Gastrocnemius medialis (tissue), 4 donors: ENCODE data around the gene PPP2R5E. TPM values are rescaled to one million over a fixed set of nuclear protein-coding genes. Genes with fewer than 3 reads are reported as not detected.

Source experiments
- ATAC-seq, 2 donors: fragments of 150-250 bp; one replicate each; pipeline ENCODE4 v1.9.1; 2016
- DNase-seq, 2 donors: peaks; one replicate each; pipeline ENCODE4 v3.0.0-alpha.2; 2019
- H3K27ac ChIP-seq, 4 donors: fragments of 200-600 bp; sonication (generic); 1 replicate in 1 of 4; 2 replicates in 3 of 4; pipeline ENCODE4 v1.5.1; 2016 to 2018; ENCODE audit warnings: mild to moderate bottlenecking in 2 of 4, moderate library complexity in 1 of 4
- H3K27me3 ChIP-seq, 3 donors: fragments of 200-600 bp; sonication (generic) in 2 of 3; 1 replicate in 1 of 3; 2 replicates in 2 of 3; pipeline versions ENCODE4 v1.5.1 to v1.6.0; 2016 to 2019; ENCODE audit warnings: mild to moderate bottlenecking in 1 of 3, moderate library complexity in 1 of 3
- H3K36me3 ChIP-seq, 2 donors: fragments of 200-600 bp; sonication (generic) in 1 of 2; one replicate each; pipeline ENCODE4 v1.5.1; 2017 to 2018
- H3K4me1 ChIP-seq, 2 donors: fragments of 200-600 bp; sonication (generic) in 1 of 2; one replicate each; pipeline ENCODE4 v1.5.1; 2016 to 2017; ENCODE audit warnings: mild to moderate bottlenecking in 2 of 2
- H3K4me3 ChIP-seq, 4 donors: fragments of 200-600 bp; sonication (generic) in 3 of 4; 1 replicate in 1 of 4; 2 replicates in 3 of 4; pipeline ENCODE4 v1.5.1; 2016 to 2019; ENCODE audit warnings: mild to moderate bottlenecking in 2 of 4
- H3K9me3 ChIP-seq, 3 donors: fragments of 200-600 bp; sonication (generic) in 2 of 3; 1 replicate in 1 of 3; 2 replicates in 2 of 3; pipeline ENCODE4 v1.5.1; 2016 to 2019
- CTCF ChIP-seq, 5 experiments: fragments of 450-650 bp in 3 of 5; fragments of 200-600 bp in 2 of 5; sonication (generic) in 2 of 5; IDR thresholded peaks in 4 of 5; conservative IDR thresholded peaks in 1 of 5; 1 replicate in 4 of 5; 2 replicates in 1 of 5; pipeline ENCODE4 v1.5.1; 2016 to 2019; ENCODE audit warnings: antibody characterized with exemption in 5 of 5, mild to moderate bottlenecking in 3 of 5, moderate library complexity in 3 of 5
- POLR2A ChIP-seq, 2 donors: fragments of 450-650 bp; IDR thresholded peaks; one replicate each; pipeline ENCODE4 v1.6.1; 2017; ENCODE audit warnings: antibody characterized with exemption in 2 of 2, mild to moderate bottlenecking in 2 of 2, moderate library complexity in 2 of 2
- in situ Hi-C, 4 donors: fragments of 200-750 bp; cut with MboI; loops; one replicate each; pipeline versions ENCODE4 v1.15.0 to v1.8.0; 2017; ENCODE audit warnings: low sequenced_read_pairs in 4 of 4
- intact Hi-C: fragments of 100-400 bp; cut with DNase I; formaldehyde crosslinking; loops from one replicate; pipeline ENCODE4 v1.15.1; 2023; ENCODE audit warnings: low total_unique reads
- total RNA-seq, 4 donors: library from RNA; depleted of rRNA; stranded (reverse); fragments of >200 nt; gene quantifications; one replicate each; pipeline versions ENCODE4 v1.1.0 to v1.2.3, GENCODE V29; 2016

PPP2R5E gene
- total RNA-seq, 4 donors from 2014 or later: 14.6 to 25.8 (median 22.3) TPM

- H3K4me1 ChIP-seq: no peaks in the 10 kb centered on the region
- no peak for DNase-seq
- intact Hi-C loops (no loop called here), in situ Hi-C loops (loop anchor here in 1 of 4 donors (25.0 kb wide), 1 partner anchor 245 kb away; the partner anchor contains the start of gene WDR89)
- H3K27me3 ChIP-seq: no peaks in the 10 kb centered on the region
- peaks cover 0 to 27% of the 10 kb centered on the region in 2 donors for H3K36me3 ChIP-seq
- no peak for ATAC-seq
- H3K4me3 ChIP-seq: no peak overlapping the region
- TF ChIP-seq POLR2A (IDR thresholded peaks at IDR 0.05) (no peak), CTCF (IDR thresholded peaks at IDR 0.05 in 4 of 5, conservative IDR thresholded peaks at IDR 0.05 in 1 of 5) (no peak)
- H3K9me3 ChIP-seq: no peaks in the 10 kb centered on the region
- H3K27ac ChIP-seq: no peak overlapping the region
Observed at GRCh38 chr14:63392236-63392635, 150.9 kb downstream of the PPP2R5E start.

GRCh38 chr14:63388766-63389431 lies 154.3 kb downstream of the PPP2R5E start:
- H3K27ac ChIP-seq: no peak overlapping the region
- intact Hi-C loops (loop anchor here (1.0 to 5.0 kb wide), 2 partner anchors 154 to 253 kb away; partner anchors contain the start of genes PPP2R5E and WDR89), in situ Hi-C loops (loop anchor here in 3 of 4 donors (5.0 to 25.0 kb wide), 4 partner anchors 153 to 248 kb away; partner anchors contain the start of genes PPP2R5E (in 2 of the 3) and WDR89 (in 1 of the 3))
- TF ChIP-seq POLR2A (IDR thresholded peaks at IDR 0.05): no peak
- peak; percentile 61 to 81 (median 78) for TF ChIP-seq CTCF (IDR thresholded peaks at IDR 0.05 in 4 of 5, conservative IDR thresholded peaks at IDR 0.05 in 1 of 5)
- H3K27me3 ChIP-seq: no peaks in the 10 kb centered on the region
- H3K4me3 ChIP-seq: no peak overlapping the region
- DNase-seq: peak; percentile 12 to 41
- no peaks in the 10 kb centered on the region for H3K4me1 ChIP-seq
- ATAC-seq: peak; percentile 76 to 90
- peaks cover 0 to 26% of the 10 kb centered on the region in 2 donors for H3K36me3 ChIP-seq
- no peaks in the 10 kb centered on the region for H3K9me3 ChIP-seq

GRCh38 chr14:63387711-63388110 lies 155.5 kb downstream of the PPP2R5E start:
- Histone ChIP-seq H3K9me3 (no peaks in the 10 kb centered on the region), H3K4me3 (no peak overlapping the region), H3K27me3 (no peaks in the 10 kb centered on the region), H3K4me1 (no peaks in the 10 kb centered on the region), H3K36me3 (peaks cover 0 to 28% of the 10 kb centered on the region in 2 donors), H3K27ac (no peak overlapping the region)
- TF ChIP-seq POLR2A (IDR thresholded peaks at IDR 0.05): no peak
- TF ChIP-seq CTCF (IDR thresholded peaks at IDR 0.05 in 4 of 5, conservative IDR thresholded peaks at IDR 0.05 in 1 of 5): no peak
- no peak for DNase-seq
- ATAC-seq: no peak
- in situ Hi-C loops: loop anchor here in 3 of 4 donors (5.0 to 25.0 kb wide), 4 partner anchors 155 to 250 kb away; partner anchors contain the start of genes PPP2R5E (in 2 of the 3) and WDR89 (in 1 of the 3)
- intact Hi-C loops: loop anchor here (5.0 kb wide), 1 partner anchor 255 kb away; the partner anchor contains the start of gene WDR89

GRCh38 chr14:63383776-63384367 lies 159.3 kb downstream of the PPP2R5E start:
- no peak for TF ChIP-seq CTCF (IDR thresholded peaks at IDR 0.05 in 4 of 5, conservative IDR thresholded peaks at IDR 0.05 in 1 of 5)
- no peak for TF ChIP-seq POLR2A (IDR thresholded peaks at IDR 0.05)
- no peak overlapping the region for H3K27ac ChIP-seq
- in situ Hi-C loops (loop anchor here in 2 of 4 donors (10.0 to 25.0 kb wide), 2 partner anchors 161 to 253 kb away; partner anchors contain the start of genes PPP2R5E (in 1 of the 2) and WDR89 (in 1 of the 2)), intact Hi-C loops (no loop called here)
- no peak overlapping the region for H3K4me3 ChIP-seq
- no peaks in the 10 kb centered on the region for H3K4me1 ChIP-seq
- H3K27me3 ChIP-seq: no peaks in the 10 kb centered on the region
- H3K36me3 ChIP-seq: peaks cover 5 to 40% of the 10 kb centered on the region in 2 donors
- ATAC-seq (no peak), DNase-seq (no peak)
- H3K9me3 ChIP-seq: no peaks in the 10 kb centered on the region
